Caki2 (cell line): ENCODE results near the gene TBKBP1. TPM values are rescaled to one million over a fixed set of nuclear protein-coding genes. Genes with fewer than 3 reads are reported as not detected.
"Not testable (repeated sequence)": the region's sequence is repeated elsewhere in the genome, so short reads cannot be mapped to it uniquely, and the experiment has no call there.

Source experiments
- DNase-seq: peaks from one replicate; pipeline ENCODE4 v3.0.0-alpha.2; 2015; ENCODE audit warnings: low read depth
- in situ Hi-C: cut with HindIII; loops from 2 replicates; pipeline ENCODE4 v1.10.0; 2016; ENCODE audit warnings: low sequenced_read_pairs, low pct_unique_long_range_greater_than_20kb, mixed read lengths
- total RNA-seq: library from RNA; depleted of rRNA; stranded (reverse); fragments of >200 nt; shearing (Covaris generic); gene quantifications from 2 replicates; pipeline ENCODE4 v1.2.3, GENCODE V29; 2014; ENCODE audit warnings: low replicate concordance

Gene TBKBP1
- total RNA-seq, 1 experiment from 2014 or later: 0.74 TPM

DNA sequence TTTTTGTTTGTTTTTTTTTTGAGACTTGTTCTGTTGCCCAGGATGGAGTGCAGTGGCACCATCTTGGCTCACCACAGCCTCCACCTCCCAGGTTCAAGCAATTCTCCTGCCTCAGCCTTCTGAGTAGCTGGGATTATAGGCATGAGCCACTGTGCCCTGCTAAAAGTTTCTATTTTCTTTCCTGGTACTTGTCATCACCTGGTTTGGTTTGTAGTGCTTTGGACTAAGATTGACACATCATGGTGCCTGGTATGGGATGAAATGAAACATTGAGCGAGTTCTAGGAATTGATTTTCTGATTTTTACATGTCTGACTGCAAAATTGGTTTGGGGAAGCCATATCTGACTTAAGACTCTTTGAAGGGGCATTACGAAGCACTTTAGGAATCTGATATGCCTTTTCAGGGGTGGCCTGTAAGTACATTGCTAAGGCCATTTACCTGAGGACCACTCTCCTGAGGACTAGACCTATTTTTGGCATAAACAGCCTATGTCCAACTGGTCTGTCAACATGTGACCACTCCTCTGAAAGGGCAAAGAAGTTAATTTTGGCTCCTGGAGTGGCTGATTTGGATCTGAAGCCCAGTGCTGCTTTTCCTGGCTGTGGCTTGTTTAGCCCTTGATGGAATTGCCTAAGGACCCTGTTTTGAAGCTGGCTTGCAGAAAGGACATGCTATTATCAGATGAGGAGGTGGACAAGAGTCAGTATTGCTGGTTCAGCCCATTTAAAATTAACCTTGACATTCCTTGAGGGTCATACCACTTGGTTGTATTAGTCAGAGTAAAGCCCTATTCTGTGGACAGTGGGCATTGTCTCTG lies 18.4 kb upstream of the TBKBP1 start:
- in situ Hi-C loops: no loop called here
- DNase-seq: no peak

DNA sequence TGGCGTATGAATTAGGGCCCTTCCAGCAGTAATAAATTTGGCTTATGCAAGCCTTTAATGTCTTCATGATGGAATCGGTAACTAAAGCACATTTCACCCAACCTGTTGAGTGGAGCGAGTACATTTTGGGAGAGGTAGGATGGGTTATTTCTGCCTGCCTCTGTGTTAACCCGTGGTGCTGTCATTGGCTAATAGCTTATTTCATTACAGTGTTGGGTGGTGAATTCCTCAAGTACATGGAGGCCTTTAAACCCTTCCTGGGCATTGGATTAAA lies 17.8 kb upstream of the TBKBP1 start:
- in situ Hi-C loops: no loop called here
- no peak for DNase-seq

DNA sequence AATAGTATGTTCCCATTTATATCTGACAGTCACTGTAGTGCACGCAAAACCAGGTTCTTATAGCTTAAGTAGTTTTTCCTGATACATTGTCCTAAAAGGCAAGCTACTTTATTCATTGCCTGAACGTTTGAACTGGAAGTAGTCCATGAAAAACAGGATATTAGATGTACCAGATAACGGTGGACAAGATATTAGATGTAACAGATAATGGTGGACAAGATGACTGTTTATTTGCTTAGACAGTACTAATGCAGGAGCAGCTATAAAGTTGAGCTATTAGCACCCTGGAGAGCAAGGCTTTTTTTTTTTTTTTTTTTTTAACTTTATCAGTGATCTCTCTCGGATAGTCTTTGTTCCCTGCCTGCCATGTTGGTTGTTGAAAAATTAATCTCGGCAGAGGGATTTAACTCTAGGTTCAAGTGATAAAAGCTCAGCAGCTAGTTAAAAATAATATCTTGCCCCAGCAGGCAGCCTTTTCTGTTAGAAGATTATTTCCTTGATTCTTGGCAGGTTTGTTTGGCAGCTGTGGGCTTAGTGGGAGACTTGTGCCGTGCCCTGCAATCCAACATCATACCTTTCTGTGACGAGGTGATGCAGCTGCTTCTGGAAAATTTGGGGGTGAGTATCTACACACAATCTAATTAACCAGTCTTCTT lies 17.3 kb upstream of the TBKBP1 start:
- no peak for DNase-seq
- in situ Hi-C loops: no loop called here

DNA sequence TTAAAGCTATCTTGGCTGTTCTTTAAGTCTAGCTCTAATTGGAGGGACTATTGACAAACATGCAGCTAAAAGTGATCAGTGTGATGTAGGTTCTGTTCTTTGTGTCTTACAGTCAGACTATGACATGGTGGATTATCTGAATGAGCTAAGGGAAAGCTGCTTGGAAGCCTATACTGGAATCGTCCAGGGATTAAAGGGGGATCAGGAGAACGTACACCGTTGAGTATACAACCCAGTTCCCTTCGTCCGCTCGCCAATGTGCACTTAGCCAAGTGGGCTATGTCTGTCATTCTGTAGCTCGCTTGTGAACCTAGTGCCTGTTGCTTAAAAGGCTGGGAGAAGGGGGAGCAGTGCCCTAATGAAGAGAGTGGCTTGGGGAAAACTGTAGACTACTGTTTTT lies 15.8 kb upstream of the TBKBP1 start:
- DNase-seq: no peak
- in situ Hi-C loops: no loop called here

DNA sequence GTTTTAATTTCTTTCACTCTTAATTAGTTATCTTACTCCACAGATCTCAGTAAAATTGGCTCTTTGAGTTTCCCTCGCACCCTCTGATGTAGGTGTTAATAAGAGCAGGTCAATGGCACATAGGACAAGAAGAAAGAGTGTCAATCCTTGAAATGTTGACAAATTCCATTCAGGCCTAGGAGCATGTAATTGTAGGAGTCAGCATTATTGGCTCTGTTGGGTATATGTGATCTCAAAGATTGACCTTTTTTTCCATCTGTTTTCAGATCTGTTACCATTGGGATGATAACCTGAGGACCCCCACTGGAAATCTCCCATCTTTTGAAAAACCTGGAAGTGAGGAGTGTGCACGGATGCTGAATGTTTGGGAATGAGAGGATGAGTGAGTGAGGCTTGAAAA lies 11.8 kb upstream of the TBKBP1 start:
- no peak for DNase-seq
- in situ Hi-C loops: no loop called here

DNA sequence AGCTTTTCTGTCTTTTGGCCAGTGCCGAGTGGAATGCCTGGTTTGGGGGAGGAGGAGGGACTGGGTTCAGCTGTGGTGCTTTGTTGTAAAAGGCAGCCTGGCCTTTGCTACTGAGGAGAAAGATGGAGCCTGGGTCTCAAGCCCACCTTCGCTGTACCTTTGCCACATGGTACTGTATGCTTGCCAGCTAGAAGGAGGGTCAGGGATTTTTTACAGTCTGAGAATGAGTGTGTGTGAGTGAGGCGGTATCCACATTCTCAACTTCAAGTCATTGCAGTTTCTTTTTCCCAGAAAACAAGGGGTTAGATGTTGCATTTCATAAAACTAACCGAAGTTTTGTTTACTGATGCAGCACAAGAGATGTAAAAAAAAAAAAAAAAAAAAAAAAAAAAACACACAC lies 11.2 kb upstream of the TBKBP1 start:
- DNase-seq, in situ Hi-C loops: not testable (repeated sequence)

DNA sequence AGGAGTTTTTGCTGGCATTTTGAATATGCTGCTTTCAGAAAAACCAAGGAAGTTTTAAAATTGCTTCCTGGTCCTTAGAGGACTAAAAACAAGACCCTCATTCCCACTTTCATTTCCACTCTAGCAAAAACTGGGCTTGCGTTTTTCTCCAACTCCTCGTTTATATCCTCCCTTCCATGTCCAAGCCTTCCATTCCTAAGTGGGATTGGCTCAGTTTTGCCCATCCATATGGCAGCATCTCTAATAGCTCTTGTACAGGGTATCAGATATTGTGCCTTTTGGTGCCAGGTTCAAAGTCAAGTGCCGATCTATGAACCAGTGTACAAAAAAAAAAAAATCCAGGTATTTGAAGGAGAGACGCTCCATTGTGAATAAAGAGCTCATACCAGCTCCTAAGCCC lies 9.9 kb upstream of the TBKBP1 start:
- DNase-seq: no peak
- in situ Hi-C loops: no loop called here

DNA sequence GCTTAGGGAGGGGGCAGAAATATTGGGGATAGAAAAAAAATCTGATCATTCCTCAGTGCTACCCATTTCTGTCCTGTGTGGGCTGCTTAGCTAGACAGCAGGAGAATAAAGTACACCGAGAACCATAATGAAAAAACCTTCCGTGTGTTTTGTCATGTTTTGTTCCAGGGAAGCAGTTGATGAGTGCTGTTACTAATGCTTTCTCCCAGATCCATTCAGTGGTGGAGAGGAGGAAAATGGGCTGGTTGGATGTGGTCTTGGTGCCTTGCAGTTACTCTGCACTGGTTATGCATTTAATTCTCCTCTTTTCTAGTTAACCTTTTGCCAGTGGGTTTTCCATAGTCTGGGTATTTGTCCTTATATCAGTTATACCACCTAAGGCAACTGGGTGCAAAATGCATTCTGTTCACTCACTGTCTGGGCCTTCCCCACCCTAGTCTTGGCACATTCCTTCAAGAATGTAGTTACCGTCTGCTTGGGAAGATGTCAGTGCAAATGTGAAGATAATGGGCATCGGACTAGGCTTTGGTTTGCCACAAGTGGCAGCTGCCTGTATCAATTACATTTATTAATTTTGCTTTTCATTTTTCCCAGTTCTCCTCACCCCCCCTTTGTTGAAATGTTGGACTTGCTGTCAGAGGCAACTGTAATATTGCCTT lies 9.3 kb upstream of the TBKBP1 start:
- no peak for DNase-seq
- in situ Hi-C loops: no loop called here

DNA sequence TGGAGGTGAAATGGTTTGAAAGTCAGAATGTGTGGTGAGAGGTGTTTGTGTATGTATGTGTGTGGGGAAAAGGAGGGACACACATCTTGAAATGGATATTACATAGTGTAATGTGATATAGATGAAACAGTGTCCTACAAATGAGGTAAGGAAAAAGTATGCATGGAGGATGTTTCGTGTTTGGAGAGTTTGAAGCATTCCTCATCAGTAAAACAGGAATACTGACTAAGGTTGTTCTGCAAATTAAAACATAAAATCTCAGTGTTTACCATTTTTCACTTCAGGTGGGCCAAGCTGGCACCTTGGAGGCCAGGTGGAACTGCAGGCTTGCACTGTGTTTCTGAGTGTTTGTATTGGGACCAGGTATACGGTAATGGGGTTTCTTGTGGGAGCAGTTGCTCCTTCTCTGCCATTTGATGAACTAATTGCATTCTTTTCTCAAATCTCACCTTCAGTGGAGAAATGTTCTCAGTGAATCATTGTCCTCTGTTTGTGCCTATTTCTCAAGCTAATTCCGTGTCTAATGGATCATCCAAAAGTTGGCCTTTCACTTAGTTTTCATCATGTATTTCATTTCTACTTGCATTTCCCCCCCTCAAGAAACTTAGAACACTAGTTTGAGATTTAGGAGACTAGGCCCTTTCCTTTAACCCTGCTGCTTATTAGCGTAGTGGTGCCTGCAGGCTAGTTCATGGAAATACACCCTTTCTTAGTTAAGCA lies 8.2 kb upstream of the TBKBP1 start:
- no peak for DNase-seq
- in situ Hi-C loops: no loop called here

DNA sequence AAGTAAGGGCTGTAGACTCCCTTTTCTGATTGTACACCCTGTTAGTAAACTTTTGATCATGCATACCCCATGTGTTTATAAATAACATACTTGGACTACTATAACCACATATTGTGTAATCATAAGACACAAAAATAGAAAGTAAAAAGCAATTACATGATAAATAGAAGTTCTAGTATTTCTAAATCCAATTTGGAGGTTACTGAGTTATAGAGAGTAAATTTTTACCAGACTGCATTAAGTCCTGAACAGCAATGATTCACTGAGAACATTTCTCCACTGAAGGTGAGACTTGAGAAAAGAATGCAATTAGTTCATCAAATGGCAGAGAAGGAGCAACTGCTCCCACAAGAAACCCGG lies 7.7 kb upstream of the TBKBP1 start:
- no peak for DNase-seq
- in situ Hi-C loops: no loop called here

DNA sequence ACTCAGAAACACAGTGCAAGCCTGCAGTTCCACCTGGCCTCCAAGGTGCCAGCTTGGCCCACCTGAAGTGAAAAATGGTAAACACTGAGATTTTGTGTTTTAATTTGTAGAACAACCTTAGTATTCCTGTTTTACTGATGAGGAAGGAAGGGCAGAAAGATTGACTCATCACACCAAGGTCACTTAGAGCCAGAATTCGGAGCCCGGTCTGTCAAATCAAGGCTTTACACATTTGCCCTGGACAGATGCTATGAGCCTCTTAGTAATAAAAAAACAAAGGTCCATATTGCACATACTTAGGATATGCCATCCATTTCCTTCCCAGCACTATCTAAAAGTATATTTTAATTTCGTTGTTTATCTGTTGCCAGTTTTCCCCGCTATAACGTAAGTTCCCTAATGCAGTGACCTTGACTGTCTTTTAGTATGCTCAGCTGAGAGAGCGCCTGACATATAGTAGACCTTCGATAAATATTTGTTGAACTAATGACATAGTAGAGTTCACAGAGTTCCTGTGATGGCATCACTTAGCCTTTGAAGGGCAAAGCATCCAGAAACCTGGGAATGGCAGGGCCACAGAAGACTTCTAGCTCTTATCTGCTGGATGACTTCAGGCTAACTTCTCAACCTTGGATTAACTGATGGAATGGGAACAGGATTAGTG lies 7.2 kb upstream of the TBKBP1 start:
- no peak for DNase-seq
- in situ Hi-C loops: no loop called here

DNA sequence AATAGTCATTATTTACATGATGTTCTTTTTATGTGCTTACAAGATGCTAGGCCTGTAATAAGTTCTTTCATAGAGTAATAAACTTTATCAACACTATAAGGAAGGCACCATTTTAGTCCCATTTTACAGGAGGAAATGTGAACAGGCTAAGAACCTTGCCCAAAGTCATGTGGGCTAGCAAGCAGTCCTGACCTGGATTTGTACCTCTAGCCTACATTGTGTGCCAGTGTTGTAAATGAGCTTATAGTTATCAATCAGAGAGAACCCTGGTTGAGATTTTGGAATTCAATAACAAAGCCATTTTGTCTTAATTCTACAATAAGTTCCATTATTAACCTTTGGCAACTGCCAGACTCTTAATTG lies 6.7 kb upstream of the TBKBP1 start:
- no peak for DNase-seq

DNA sequence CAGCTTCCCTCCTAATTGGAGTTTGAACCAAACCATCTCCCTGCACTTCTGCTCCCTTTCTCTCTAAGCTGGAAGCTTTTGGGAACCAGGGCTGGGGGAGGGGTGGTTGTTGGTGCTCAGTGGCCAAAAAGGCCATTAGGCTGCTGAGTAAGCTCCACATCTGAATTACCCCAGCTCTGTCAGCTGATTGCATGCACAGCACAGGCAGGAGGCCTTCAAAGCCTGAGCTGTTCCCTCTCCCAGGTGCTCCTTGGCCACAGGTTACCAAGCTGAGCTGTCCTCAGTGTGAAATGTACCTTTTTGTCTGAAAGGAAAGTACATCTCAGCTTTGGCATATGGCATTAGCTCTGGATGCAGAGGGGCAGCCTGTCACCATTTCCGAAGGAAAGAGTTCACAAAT lies 6.2 kb upstream of the TBKBP1 start:
- DNase-seq: no peak
- in situ Hi-C loops: no loop called here

More for the DNA sequence above, 6.7 kb upstream of the TBKBP1 start:
- in situ Hi-C loops: no loop called here

DNA sequence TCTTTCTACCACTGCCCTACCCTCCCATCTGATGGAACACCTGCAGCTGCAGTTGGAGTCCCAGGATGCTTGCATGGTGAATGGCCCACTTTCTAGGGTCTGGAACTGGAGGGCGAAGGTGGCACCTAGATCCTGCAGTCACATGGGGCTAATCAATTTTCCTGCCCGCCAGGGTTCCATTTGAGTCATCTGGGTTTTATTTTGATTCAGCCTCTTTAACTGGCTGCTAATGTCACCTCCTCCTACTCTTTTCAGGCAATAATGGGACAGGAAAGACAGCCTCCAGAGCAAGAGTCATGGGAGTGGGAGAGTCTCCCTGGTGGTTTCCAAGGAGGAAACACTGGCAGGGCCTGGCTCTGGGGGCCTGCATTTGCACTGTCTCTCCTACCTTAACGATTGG lies 3.8 kb upstream of the TBKBP1 start:
- DNase-seq: no peak
- in situ Hi-C loops: no loop called here

DNA sequence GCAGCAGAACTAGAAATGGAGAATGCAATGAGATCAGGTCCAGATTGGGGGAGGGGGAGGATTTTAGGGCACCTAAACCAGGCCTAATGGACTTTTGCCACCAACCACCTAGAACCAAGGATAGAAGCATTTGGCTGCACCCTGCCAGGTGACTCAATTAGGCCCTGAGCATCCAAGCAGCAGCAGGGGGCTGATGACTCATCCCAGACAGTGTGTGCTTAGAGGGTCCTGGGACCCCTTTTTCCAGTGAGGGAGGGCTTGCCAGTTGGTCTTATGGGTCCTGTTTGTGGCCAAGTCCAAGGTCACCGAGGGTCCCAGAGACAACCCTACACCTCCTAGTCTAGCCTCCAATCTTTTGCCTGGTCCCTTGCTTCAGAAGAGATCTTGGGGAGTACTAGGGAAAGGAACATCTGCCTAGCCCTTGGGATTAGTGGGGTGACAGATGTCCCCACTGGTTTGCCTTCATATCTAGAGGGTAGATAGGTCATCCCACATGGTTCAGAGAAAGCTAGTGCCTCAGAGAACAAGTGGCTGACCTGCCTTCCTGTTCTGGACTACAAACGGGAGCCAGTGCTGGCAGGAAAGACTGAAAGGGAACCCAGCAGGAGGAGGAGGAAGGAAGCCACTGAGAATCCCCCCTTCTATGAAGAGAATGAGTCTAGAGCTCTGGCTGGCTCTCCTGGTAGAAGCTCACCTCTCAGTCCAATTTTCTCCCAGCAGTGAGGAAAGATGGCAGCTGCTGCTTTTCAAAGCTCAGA lies 1.6 kb upstream of the TBKBP1 start:
- in situ Hi-C loops: no loop called here
- DNase-seq: no peak

DNA sequence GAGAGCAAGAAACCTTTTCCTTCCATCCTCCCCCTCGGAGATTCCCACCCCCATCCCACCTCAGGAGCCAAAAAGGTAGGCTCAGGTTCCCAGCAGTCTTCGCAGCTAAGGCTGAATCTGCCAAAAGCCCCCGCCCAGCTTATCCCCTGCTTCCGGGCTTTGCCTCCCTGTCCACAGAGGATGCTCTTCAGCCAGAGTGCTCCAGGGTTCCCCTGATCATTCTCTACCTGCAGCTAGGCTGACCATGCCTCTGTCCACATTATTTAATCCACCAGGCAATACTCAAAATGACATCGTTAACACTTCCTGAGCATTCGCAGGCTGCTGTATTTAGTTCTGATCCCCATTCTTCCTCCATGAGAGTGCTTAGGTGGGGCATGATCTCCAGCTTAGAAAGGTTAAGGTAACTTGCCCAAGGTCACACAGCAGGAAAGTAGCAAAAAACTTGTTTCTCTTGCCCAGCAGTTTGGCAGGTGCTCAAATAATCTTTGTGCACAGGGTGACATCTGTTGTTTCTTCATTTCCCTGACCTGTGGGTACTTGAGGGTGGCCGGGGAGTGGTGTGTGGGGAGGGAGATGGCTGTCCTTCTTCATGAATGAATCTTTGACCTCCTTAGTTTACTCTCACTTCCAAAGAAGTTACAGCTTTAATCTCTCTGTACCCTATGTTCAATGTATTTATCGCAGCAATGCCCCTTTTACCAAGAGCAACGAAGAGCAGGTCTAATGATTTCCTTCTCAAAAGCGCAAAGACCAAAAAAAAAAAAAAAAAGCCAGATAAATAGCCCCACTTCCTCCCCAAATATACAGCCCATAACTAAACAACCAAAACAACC lies 848 bp upstream of the TBKBP1 start:
- in situ Hi-C loops: no loop called here
- DNase-seq: no peak
